Upper lobe of left lung (tissue), 4 donors: Measurements from ENCODE around the gene TNFRSF8.

ENCODE experiments used
- CTCF ChIP-seq, 6 experiments: fragments of 450-650 bp in 4 of 6; fragments of 200-600 bp in 2 of 6; sonication (generic) in 2 of 6; IDR thresholded peaks; one replicate each; pipeline ENCODE4 v1.5.1; 2016 to 2019; ENCODE audit warnings: antibody characterized with exemption in 6 of 6
- POLR2A ChIP-seq, 4 donors: fragments of 450-650 bp; IDR thresholded peaks; one replicate each; pipeline ENCODE4 v1.5.1; 2016 to 2017; ENCODE audit warnings: antibody characterized with exemption in 4 of 4, mild to moderate bottlenecking in 2 of 4

- TF ChIP-seq CTCF (IDR thresholded peaks at IDR 0.05) (no peak), POLR2A (IDR thresholded peaks at IDR 0.05) (no peak)
Measured at GRCh38 chr1:12189328-12189682, 126.2 kb downstream of the TNFRSF8 start.
